Urinary bladder (tissue), 4 donors: Measurements from ENCODE around the gene DNAJC2. TPM values are rescaled to one million over a fixed set of nuclear protein-coding genes. Genes with fewer than 3 reads are reported as not detected.
"Not testable (repeated sequence)": the region's sequence is repeated elsewhere in the genome, so short reads cannot be mapped to it uniquely, and the experiment has no call there.

ENCODE experiments used
- DNase-seq: peaks from one replicate; pipeline ENCODE4 v3.0.0-alpha.2; 2015; ENCODE audit errors: extremely low spot score
- H3K27ac ChIP-seq: one replicate; pipeline ENCODE4 v1.5.1; 2013; ENCODE audit warnings: low read depth, mild to moderate bottlenecking, moderate library complexity
- H3K36me3 ChIP-seq: one replicate; pipeline ENCODE4 v1.6.1; 2013; ENCODE audit warnings: mild to moderate bottlenecking, moderate library complexity; ENCODE audit not compliant: insufficient read depth
- H3K4me1 ChIP-seq: one replicate; pipeline ENCODE4 v1.6.1; 2013; ENCODE audit warnings: mild to moderate bottlenecking, moderate library complexity; ENCODE audit not compliant: insufficient read depth
- H3K4me3 ChIP-seq: one replicate; pipeline ENCODE4 v1.5.1; 2013; ENCODE audit warnings: low read depth, low read length
- WGBS: extraction: QIAGEN DNeasy Blood & Tissue Kit; methylation state at CpG from one replicate; pipeline ENCODE4 v1.1.7; 2013; 5-methylcytosine and 5-hydroxymethylcytosine counted together
- polyA plus RNA-seq: library from polyadenylated mRNA; stranded (reverse); fragments of 200-250 nt; gene quantifications from one replicate; pipeline ENCODE4 v1.2.3, GENCODE V29; 2013
- small RNA-seq: library from RNA; depleted of rRNA; stranded (forward); fragments of <200 nt; gene quantifications from one replicate; pipeline ENCODE3, GENCODE V24; 2014
- total RNA-seq: library from RNA; depleted of rRNA; stranded (reverse); fragments of >200 nt; gene quantifications from one replicate; pipeline ENCODE4 v1.2.3, GENCODE V29; 2014
- donor health status: healthy with polysubstance abuse.
- donor health status: healthy.

DNAJC2 gene
- total and polyA plus RNA-seq, 2 donors, result 16.7 to 21.9 TPM

- 93% methylated on average over 6 of the region's 6 CpGs for WGBS
- not testable (repeated sequence) for H3K4me3 ChIP-seq, H3K27ac ChIP-seq, DNase-seq, H3K4me1 ChIP-seq, H3K36me3 ChIP-seq
Measured at GRCh38 chr7:103273374-103273773, 71.2 kb downstream of the DNAJC2 start.

GRCh38 chr7:103266229-103266628 is 78.3 kb downstream of the DNAJC2 start:
- not testable (repeated sequence) for H3K36me3 ChIP-seq, H3K4me1 ChIP-seq, H3K4me3 ChIP-seq, H3K27ac ChIP-seq, DNase-seq
- WGBS, result 18% methylated on average over 2 of the region's 2 CpGs

GRCh38 chr7:103264054-103264453 is 80.5 kb downstream of the DNAJC2 start:
- H3K4me1 ChIP-seq, H3K4me3 ChIP-seq, H3K36me3 ChIP-seq, H3K27ac ChIP-seq, DNase-seq: not testable (repeated sequence)
- WGBS, result 93% methylated on average over 2 of the region's 2 CpGs

Small RNAs within 50 kb of the gene (small RNA-seq; reads per million reads assigned to genes)
- gene RPS29P16, result not detected

Other genes with a start within 250 kb of the DNAJC2 start
- 33.2 TPM for gene NAPEPLD, start 195.7 kb downstream of the DNAJC2 start, total RNA-seq
- gene NAPEPLD, start 195.7 kb downstream of the DNAJC2 start, polyA plus RNA-seq, result 5.2 TPM
- 67.5 TPM for gene PMPCB, start 47.3 kb downstream of the DNAJC2 start, total RNA-seq
- 64.4 TPM for gene PMPCB, start 47.3 kb downstream of the DNAJC2 start, polyA plus RNA-seq
- 126 TPM for gene PSMC2, start 2.9 kb upstream of the DNAJC2 start, total RNA-seq
- gene PSMC2, start 2.9 kb upstream of the DNAJC2 start, polyA plus RNA-seq, result 107 TPM
- 1.6 TPM for gene SLC26A5, start 101.4 kb upstream of the DNAJC2 start, total RNA-seq
- 0.43 TPM for gene SLC26A5, start 101.4 kb upstream of the DNAJC2 start, polyA plus RNA-seq